SK-N-SH treated with all-trans-retinoic acid at 6 μM for 48 hours (cell line): ENCODE results near the gene PSME4.

Experiments used
- ATAC-seq: fragments of 200-7000 bp; cut with Tn5 transposase; 3 replicates; pipeline ENCODE4 v1.9.1; 2020; ENCODE audit warnings: mild to moderate bottlenecking, moderate library complexity
- ARNTL ChIP-seq: fragments of 450-650 bp; formaldehyde crosslinking; IDR thresholded peaks from 2 replicates; pipeline ENCODE4 v1.5.0; 2020; ENCODE audit warnings: low read depth, mild to moderate bottlenecking, moderate library complexity, borderline replicate concordance
- BACH2 ChIP-seq: fragments of 250-450 bp; sonication (Bioruptor Pico); IDR thresholded peaks from 2 replicates; pipeline ENCODE4 v1.9.0; 2021; ENCODE audit warnings: mild to moderate bottlenecking, borderline replicate concordance
- CREB5 ChIP-seq: fragments of 250-450 bp; sonication (Bioruptor Pico); IDR thresholded peaks from 2 replicates; pipeline ENCODE4 v1.5.1; 2020; ENCODE audit warnings: low read depth, mild to moderate bottlenecking, moderate library complexity
- CSDC2 ChIP-seq: fragments of 250-450 bp; sonication (Bioruptor Pico); IDR thresholded peaks from 2 replicates; pipeline ENCODE4 v1.5.0; 2020; ENCODE audit warnings: mild to moderate bottlenecking, moderate library complexity
- CSRNP3 ChIP-seq: fragments of 250-450 bp; sonication (Bioruptor Pico); IDR thresholded peaks from 2 replicates; pipeline ENCODE4 v1.5.1; 2021; ENCODE audit warnings: mild to moderate bottlenecking, moderate library complexity
- ESRRG ChIP-seq: fragments of 250-450 bp; sonication (Bioruptor Pico); IDR thresholded peaks from 2 replicates; pipeline ENCODE4 v1.6.1; 2021; ENCODE audit warnings: mild to moderate bottlenecking
- GLIS3 ChIP-seq: fragments of 250-450 bp; sonication (Bioruptor Pico); IDR thresholded peaks from 2 replicates; pipeline ENCODE4 v1.5.0; 2020; ENCODE audit warnings: mild to moderate bottlenecking, moderate library complexity
- ISL1 ChIP-seq: fragments of 250-450 bp; sonication (Bioruptor Pico); IDR thresholded peaks from 2 replicates; pipeline ENCODE4 v2.1.2; 2022; ENCODE audit warnings: mild to moderate bottlenecking, moderate library complexity
- OSR1 ChIP-seq: fragments of 250-450 bp; sonication (Bioruptor Pico); IDR thresholded peaks from 2 replicates; pipeline ENCODE4 v1.8.0; 2022; ENCODE audit warnings: moderate library complexity, mild to moderate bottlenecking, inconsistent platforms
- PATZ1 ChIP-seq: fragments of 250-450 bp; sonication (Bioruptor Pico); IDR thresholded peaks from 2 replicates; pipeline ENCODE4 v1.8.0; 2020; ENCODE audit warnings: mild to moderate bottlenecking, moderate library complexity, borderline replicate concordance
- PPARA ChIP-seq: fragments of 250-450 bp; sonication (Bioruptor Pico); IDR thresholded peaks from 2 replicates; pipeline ENCODE4 v1.5.0; 2020; ENCODE audit warnings: mild to moderate bottlenecking, borderline replicate concordance
- SNAI2 ChIP-seq: fragments of 250-450 bp; sonication (Bioruptor Pico); IDR thresholded peaks from 2 replicates; pipeline ENCODE4 v1.5.0; 2020; ENCODE audit warnings: mild to moderate bottlenecking, moderate library complexity
- TCF4 ChIP-seq: fragments of 250-450 bp; sonication (Bioruptor Pico); IDR thresholded peaks from 2 replicates; pipeline ENCODE4 v1.8.0; 2021; ENCODE audit warnings: mild to moderate bottlenecking, moderate library complexity, borderline replicate concordance
- TOX ChIP-seq: fragments of 250-450 bp; sonication (Bioruptor Pico); IDR thresholded peaks from 2 replicates; pipeline ENCODE4 v1.8.0; 2021; ENCODE audit warnings: mild to moderate bottlenecking, moderate library complexity, borderline replicate concordance
- TSHZ2 ChIP-seq: fragments of 250-450 bp; sonication (Bioruptor Pico); IDR thresholded peaks from 2 replicates; pipeline ENCODE4 v1.5.0; 2020; ENCODE audit warnings: mild to moderate bottlenecking, moderate library complexity
- ZC3H10 ChIP-seq: fragments of 250-450 bp; sonication (Bioruptor Pico); IDR thresholded peaks from 2 replicates; pipeline ENCODE4 v1.5.1; 2021; ENCODE audit warnings: mild to moderate bottlenecking, moderate library complexity
- ZFP3 ChIP-seq: fragments of 250-450 bp; sonication (Bioruptor Pico); IDR thresholded peaks from 2 replicates; pipeline ENCODE4 v1.5.0; 2020; ENCODE audit warnings: mild to moderate bottlenecking, moderate library complexity
- ZFP30 ChIP-seq: fragments of 450-650 bp; formaldehyde crosslinking; IDR thresholded peaks from 2 replicates; pipeline ENCODE4 v1.5.0; 2022; ENCODE audit warnings: mild to moderate bottlenecking, moderate library complexity
- ZNF70 ChIP-seq: fragments of 450-650 bp; formaldehyde crosslinking; IDR thresholded peaks from 2 replicates; pipeline ENCODE4 v1.5.0; 2020; ENCODE audit warnings: mild to moderate bottlenecking, moderate library complexity
- ZNF8 ChIP-seq: fragments of 450-650 bp; formaldehyde crosslinking; IDR thresholded peaks from 2 replicates; pipeline ENCODE4 v1.5.0; 2020; ENCODE audit warnings: mild to moderate bottlenecking, moderate library complexity

Gene PSME4

GRCh38 chr2:53949457-53949856, 21.3 kb downstream of the PSME4 start (continued):
- TF ChIP-seq SNAI2 (CRISPR knock-in tag), result no peak
- TF ChIP-seq ISL1 (CRISPR knock-in tag), result no peak
- no peak for TF ChIP-seq ZC3H10 (CRISPR knock-in tag)
- no peak for TF ChIP-seq TSHZ2 (CRISPR knock-in tag)
- TF ChIP-seq ZFP30, result no peak
- no peak for TF ChIP-seq PPARA (CRISPR knock-in tag)
- TF ChIP-seq, all 23 proteins: peak for 0

GRCh38 chr2:53945538-53945937, 25.3 kb downstream of the PSME4 start:
- no peak for ATAC-seq
- TF ChIP-seq CSDC2 (CRISPR knock-in tag), result no peak
- no peak for TF ChIP-seq ZNF70 (CRISPR knock-in tag)
- TF ChIP-seq ZFP30, result no peak
- no peak for TF ChIP-seq TCF4
- TF ChIP-seq TOX (CRISPR knock-in tag), result no peak
- TF ChIP-seq, all 23 proteins: peak for 0

GRCh38 chr2:53944542-53944941, 26.3 kb downstream of the PSME4 start:
- no peak for ATAC-seq
- no peak for TF ChIP-seq TSHZ2 (CRISPR knock-in tag)
- no peak for TF ChIP-seq ARNTL
- peak; percentile 77 for TF ChIP-seq TCF4

GRCh38 chr2:53942280-53942679, 28.5 kb downstream of the PSME4 start:
- TF ChIP-seq ESRRG (CRISPR knock-in tag), result no peak
- TF ChIP-seq CREB5 (CRISPR knock-in tag), result no peak
- TF ChIP-seq ZNF70 (CRISPR knock-in tag), result no peak
- no peak for TF ChIP-seq GLIS3 (CRISPR knock-in tag)
- TF ChIP-seq PPARA (CRISPR knock-in tag), result no peak
- no peak for TF ChIP-seq ZNF8 (CRISPR knock-in tag)
- TF ChIP-seq ZFP3 (CRISPR knock-in tag), result no peak
- TF ChIP-seq ARNTL, result no peak
- TF ChIP-seq CSRNP3 (CRISPR knock-in tag), result no peak
- TF ChIP-seq SNAI2 (CRISPR knock-in tag), result no peak
- TF ChIP-seq TOX (CRISPR knock-in tag), result no peak
- no peak for TF ChIP-seq PATZ1
- TF ChIP-seq BACH2 (CRISPR knock-in tag), result no peak
- no peak for TF ChIP-seq ZC3H10 (CRISPR knock-in tag)
- no peak for TF ChIP-seq TCF4
- TF ChIP-seq OSR1 (CRISPR knock-in tag), result no peak
- no peak for ATAC-seq
